ENCODE results near the gene DCTD.

DNA sequence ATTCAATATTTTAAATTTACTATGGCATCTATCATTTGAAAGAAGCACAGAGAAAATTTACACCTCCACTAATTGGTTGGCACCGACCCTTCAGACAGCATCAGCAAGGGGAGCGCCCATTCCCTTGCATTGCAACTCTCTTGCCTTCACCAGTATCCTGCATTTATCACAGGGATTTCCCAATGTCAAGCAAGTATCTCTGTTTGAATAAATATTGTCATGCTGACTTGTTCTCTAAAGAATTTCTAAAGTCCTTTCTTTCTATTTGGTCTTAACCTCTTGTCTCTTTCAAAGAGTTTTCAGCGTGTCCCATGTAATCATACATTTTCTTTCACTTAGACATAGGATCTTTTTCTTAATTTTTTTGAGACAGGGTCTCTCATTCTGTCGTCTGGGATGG is 10.4 kb downstream of the DCTD start:
- TF ChIP-seq, protein P1, sequence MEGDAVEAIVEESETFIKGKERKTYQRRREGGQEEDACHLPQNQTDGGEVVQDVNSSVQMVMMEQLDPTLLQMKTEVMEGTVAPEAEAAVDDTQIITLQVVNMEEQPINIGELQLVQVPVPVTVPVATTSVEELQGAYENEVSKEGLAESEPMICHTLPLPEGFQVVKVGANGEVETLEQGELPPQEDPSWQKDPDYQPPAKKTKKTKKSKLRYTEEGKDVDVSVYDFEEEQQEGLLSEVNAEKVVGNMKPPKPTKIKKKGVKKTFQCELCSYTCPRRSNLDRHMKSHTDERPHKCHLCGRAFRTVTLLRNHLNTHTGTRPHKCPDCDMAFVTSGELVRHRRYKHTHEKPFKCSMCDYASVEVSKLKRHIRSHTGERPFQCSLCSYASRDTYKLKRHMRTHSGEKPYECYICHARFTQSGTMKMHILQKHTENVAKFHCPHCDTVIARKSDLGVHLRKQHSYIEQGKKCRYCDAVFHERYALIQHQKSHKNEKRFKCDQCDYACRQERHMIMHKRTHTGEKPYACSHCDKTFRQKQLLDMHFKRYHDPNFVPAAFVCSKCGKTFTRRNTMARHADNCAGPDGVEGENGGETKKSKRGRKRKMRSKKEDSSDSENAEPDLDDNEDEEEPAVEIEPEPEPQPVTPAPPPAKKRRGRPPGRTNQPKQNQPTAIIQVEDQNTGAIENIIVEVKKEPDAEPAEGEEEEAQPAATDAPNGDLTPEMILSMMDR (IDR thresholded peaks at IDR 0.05; ENCODE audit: low read length): no peak
- TF ChIP-seq EZH2 (optimal IDR thresholded peaks at IDR 0.05; ENCODE audit: low read depth, low read length): no peak

All from MM.1S (cell line).